NCI-H526 (cell line): ENCODE data around the gene MRPL3.

ENCODE experiments used
- DNase-seq, 2 experiments: peaks; one replicate each; lab custom pipeline; 2025; lab: John Stamatoyannopoulos, UW

Gene MRPL3

DNA sequence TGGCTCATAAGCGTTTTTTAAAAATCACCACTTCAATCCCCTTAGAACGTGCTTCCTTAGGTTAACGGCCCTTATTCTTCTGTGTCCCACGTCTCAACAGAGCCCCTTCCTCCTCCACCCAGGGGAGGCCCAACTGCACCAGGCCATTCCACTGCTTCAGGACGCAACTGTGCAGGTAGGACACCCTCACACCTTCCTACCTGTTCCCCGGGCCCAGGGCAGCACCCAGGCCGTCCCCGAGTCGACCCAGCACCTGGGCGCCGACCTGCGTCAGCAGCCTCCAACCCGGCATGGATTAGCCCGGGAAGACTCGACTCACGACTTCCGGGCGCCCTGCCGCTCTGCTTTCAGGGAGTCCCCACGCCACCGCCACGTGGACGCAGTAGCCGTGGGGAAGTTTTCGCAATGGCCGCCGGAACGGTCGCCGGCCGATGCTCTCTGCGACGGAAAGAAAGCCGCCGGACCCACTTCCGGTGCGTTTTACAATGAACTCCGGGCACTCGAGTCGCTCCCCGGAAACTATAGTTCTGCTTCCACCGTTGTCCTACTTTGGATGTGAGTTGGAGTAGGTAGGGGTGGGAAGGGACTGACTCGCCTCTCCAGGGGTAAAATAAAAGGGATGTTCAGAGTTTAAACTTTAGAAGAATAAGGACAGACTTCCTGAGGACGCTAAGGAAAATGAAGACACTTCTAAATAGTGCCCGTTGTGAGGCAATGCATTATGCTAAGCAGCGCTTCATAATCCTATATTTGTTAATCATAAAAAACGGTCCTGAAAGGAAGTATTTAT is at the start of gene MRPL3:
Gene MRPL3 (minus strand): TSS at position 442 of the 790 bp plus-strand sequence. CDS start 150 bp downstream, at position 292.
- peak; percentile 69 to 94 for DNase-seq

DNA sequence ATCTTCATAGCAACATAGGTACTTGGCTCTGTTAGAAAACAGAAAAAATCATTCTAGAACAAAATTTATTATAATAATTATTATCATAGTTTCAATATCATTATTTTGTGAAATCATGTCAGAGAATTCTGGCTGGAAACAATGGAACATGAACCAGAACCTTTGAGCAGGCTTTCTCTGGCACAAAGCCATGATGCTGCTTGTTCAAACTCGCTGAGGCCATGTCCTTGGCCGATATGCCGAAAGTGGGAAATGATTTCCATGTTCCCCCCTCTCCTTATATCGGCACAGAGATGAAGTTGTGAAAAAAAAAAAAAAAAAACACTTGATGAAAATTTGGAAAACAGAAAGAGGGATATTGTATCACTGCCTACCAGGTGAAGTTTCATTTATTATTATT is 49.0 kb upstream of the MRPL3 start:
- DNase-seq, result no peak

GRCh38 chr3:131550562-131551465 is 48.0 kb upstream of the MRPL3 start:
- DNase-seq, result no peak

DNA sequence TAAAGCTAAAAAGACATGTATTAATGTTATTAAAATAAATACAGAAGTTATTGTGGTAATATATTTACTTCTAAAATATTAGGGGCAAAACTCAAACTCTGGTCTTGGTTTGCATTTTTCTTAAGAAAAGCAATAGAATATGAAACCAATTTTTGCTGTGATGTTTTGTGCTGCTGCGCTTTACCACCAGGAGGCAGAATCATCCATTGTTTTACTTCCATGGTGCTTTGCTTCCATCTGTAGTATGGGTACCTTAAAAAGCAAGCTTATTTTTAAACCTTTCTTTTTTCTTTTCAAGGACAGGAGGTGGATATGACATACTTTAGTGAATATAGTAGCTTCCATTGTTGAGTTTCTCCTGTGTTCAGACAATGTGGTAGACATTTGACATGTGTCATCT is 46.6 kb upstream of the MRPL3 start:
- no peak for DNase-seq

GRCh38 chr3:131547585-131547984 is 44.8 kb upstream of the MRPL3 start:
- no peak for DNase-seq

- DNase-seq, result no peak
Observed at GRCh38 chr3:131546441-131546840, 43.7 kb upstream of the MRPL3 start.

DNA sequence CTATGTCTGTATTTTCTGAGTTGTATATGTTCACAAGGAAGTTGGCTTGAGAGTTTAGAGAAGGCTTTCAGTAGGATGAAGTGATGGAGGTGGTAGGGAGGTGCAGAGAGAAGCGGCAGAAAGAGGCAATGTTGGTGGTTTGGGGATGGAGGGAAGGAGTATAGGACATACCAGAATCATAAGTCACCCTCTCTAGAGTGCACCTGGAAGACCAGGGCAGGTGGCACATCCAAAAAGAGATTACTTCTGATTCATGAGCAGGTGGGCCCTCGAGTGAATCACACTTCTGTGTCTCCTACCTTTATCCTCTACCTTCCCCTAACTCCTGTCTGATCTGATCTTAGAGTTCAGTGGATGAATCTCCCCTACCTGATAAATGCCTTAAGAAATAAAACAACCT is 41.8 kb upstream of the MRPL3 start:
- no peak for DNase-seq

- no peak for DNase-seq
Observed at GRCh38 chr3:131543714-131544113, 40.9 kb upstream of the MRPL3 start.

DNA sequence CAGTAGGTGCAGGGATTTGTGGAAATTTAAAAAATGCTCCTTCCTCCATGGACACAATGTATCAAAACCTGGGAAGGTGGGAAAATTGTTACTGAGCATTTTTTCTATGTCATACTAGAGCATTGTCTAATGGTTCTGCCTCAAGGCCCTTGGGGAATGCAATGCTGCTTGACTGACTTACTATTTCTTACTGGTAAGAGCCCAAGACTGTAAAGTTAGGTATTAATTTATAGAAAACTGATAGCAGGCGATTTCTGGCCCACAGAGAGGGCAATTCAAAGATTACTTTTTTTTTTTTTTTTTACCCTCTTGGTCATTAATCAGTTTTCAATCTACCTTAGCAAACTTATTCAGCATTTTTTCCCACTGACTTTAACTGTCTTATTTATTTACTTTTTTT is 38.5 kb upstream of the MRPL3 start:
- no peak for DNase-seq

GRCh38 chr3:131540821-131541220 is 38.0 kb upstream of the MRPL3 start:
- DNase-seq, result no peak

DNA sequence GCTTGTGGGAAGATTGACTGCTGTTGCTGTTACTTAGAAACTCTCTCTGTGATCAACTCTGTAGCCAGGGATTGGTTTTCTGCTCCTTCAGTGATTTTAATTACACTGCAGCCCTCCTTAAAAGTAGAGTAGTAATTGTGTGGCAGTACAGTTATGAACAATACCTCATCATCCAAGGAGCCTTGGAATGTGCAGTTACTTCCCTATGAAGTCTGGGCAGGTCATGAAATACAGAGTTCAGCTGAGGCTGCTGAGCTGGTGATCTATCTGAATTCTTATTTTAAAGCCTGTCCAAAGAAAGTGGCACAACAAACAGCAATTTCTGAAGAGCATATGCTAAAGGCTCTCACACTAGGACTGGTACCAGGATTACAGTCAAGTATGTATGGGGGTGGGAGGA is 37.4 kb upstream of the MRPL3 start:
- no peak for DNase-seq

DNA sequence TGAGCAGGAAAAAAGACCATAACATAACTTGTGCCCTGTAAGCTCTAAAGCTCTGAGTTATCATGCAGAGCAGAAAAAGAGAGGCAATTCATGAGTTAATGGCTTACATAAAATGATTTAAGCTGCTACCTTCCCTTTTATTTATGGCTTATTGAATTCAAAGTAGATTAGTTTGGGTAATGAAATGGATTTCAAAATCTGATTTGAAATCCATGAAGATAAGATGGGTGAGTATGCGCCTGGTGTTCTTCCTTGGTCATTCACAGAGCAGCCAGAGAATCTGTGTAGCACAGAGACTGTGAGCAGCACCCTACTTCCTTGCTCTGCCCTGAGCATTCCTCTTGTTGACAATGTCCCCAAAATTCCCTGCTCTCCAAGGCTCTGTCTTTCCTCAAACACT is 36.2 kb upstream of the MRPL3 start:
- DNase-seq, result no peak

DNA sequence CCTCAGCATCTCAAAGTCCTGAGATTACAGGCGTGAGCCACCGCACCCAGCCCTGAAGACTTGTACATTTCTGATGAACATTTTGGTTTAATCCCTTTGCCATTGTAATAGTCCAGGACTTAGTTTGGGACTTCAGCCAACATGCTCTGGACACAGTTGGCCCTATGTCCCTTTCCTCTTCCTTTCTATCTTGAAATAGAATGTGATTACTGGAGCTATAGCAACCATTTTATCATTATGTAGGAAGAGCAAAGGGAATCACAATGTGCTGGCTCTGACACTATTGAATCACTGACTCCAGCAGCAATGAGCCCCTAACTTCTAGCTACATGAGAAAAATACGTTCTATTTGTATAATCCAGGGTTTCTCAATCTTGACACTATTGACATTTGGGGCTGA is 34.8 kb upstream of the MRPL3 start:
- no peak for DNase-seq

- DNase-seq, result peak; percentile 6 to 43
Observed at GRCh38 chr3:131535596-131535995, 32.8 kb upstream of the MRPL3 start.

GRCh38 chr3:131535131-131535530 is 32.4 kb upstream of the MRPL3 start:
- DNase-seq, result no peak

GRCh38 chr3:131532645-131533044 is 29.9 kb upstream of the MRPL3 start:
- DNase-seq, result no peak

DNA sequence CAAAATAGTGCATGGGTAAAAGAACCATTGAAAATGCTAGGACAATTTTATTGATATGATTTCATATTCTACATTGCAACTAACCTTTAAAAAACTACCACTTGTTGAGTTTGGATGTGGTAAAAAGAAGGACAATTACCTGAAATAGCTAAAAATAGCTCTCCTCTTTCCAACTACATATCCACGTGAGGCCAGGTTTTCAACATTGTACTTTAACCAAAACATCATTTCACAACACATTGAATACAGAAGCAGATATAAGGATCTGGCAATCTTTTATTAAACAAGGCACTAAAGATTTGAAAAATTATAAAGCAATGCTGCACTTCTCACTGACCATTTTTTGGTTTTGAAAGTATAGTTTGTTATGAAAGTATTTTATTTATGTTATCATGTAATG is 28.1 kb upstream of the MRPL3 start:
- no peak for DNase-seq

- no peak for DNase-seq
Observed at GRCh38 chr3:131530388-131530787, 27.6 kb upstream of the MRPL3 start.

DNA sequence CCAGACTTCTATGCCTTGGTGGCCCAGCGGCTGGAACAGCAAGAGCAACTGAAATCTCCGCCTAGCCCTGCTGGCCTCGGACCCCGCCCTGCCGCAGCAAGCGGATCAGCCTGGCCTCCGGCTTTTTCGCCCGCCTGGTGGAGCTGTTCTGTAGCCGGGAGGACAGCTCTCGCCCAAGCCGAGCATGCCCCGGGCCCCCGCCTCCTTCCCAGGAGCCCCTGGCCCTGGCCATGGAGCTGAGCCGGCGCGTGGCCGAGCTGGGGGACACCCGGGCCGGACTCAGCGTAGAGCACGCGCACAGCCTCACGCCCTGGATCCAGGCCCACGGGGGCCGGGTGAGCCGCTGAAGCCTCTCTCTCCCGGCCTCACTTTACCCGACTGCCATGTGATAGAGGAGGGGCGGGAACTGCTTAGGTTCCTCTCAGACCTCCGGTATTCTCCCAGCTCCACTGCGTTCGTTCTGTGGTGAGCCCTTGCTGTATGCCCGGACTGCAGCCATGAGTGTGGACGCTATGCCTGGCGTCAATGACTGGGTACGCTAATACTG is 24.1 kb upstream of the MRPL3 start:
- DNase-seq, result peak in 1 of 2 experiments; percentile 64

DNA sequence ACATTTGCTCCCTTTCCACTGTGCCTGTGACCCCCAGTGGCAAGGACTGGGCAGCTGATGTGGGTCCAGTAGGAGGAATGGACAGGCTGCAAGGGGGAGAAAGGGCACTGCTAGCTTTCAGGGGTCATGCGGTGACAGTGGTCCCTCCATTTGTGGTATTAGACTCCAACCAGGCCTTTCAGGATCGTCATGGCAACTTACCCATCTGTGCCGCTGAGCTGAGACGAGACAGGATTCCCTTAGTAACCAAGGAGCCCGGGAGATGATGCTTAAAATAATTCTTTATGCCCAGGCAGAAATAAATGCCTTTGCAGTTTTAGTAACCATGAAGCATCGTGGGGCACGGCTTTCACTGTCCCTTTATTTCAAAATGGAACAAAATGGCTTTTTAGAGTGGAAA is 15.9 kb upstream of the MRPL3 start:
- no peak for DNase-seq

- DNase-seq, result no peak
Observed at GRCh38 chr3:131505421-131505820, 2.6 kb upstream of the MRPL3 start.

DNA sequence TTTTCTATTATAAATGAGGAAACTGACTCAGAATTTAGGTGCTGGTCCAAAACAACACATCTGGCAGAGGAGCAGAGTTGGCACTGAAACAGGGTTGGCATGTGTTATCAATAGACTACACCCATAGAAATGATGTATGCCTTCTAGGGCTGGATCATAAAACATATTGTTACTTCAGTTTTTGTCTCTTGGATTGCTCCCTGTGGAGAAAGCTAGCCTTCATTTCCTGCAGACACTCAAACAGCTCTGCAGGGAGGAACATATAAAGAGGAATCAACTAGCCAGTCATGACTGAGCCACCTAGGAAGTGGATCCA is 507 bp upstream of the MRPL3 start:
- DNase-seq, result no peak

DNA sequence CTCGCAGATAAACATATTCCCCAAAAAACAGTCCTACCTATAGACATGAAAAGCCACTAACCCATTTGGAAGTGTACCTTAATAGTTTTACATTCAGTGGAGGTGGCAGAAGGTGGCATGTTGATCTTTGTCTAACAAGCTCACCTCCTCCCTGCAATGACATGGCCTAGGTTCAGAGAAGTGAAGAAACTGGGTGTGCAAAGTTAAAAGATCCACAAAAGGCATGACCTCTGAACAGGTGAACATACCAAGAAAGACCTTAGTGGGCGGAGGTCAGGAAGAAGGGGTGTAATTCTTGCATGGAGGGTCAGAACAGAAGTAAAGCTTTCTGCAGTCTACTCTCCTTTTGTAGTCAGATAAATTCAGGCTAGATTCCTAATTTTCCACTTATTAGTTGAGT is 822 bp downstream of the MRPL3 start:
- DNase-seq, result no peak
